Neuronal stem cell (in vitro differentiated cells): ENCODE data around the gene GAN.
A peak's percentile ranks its signal among the peaks of the same experiment; 100 is the strongest.

Experiments used
- DNase-seq: peaks from one replicate; pipeline ENCODE4 v3.0.0-alpha.2; 2013; ENCODE audit warnings: low spot score
- H2AFZ ChIP-seq: one replicate; pipeline ENCODE4 v1.6.1; 2013; ENCODE audit warnings: mild to moderate bottlenecking, low read length, inconsistent platforms
- H2AK5ac ChIP-seq: 2 replicates; pipeline ENCODE4 v1.6.1; 2013; ENCODE audit warnings: low read depth, mild to moderate bottlenecking, inconsistent platforms, low read length, moderate library complexity, mixed read lengths
- H2BK120ac ChIP-seq: 2 replicates; pipeline ENCODE4 v1.6.1; 2013; ENCODE audit warnings: low read depth, mild to moderate bottlenecking, inconsistent platforms, low read length, moderate library complexity, mixed read lengths
- H2BK12ac ChIP-seq: one replicate; pipeline ENCODE4 v1.6.1; 2013; ENCODE audit warnings: low read length, inconsistent platforms
- H2BK15ac ChIP-seq: 2 replicates; pipeline ENCODE4 v1.6.1; 2013; ENCODE audit warnings: mild to moderate bottlenecking, low read length, inconsistent platforms, mixed read lengths
- H2BK5ac ChIP-seq: one replicate; pipeline ENCODE4 v1.6.1; 2013; ENCODE audit warnings: inconsistent platforms, mild to moderate bottlenecking, low read length, moderate library complexity
- H3K14ac ChIP-seq: one replicate; pipeline ENCODE4 v1.6.1; 2013; ENCODE audit warnings: low read length, inconsistent platforms
- H3K18ac ChIP-seq: 2 replicates; pipeline ENCODE4 v1.6.1; 2013; ENCODE audit warnings: low read length, inconsistent platforms
- H3K23ac ChIP-seq: 2 replicates; pipeline ENCODE4 v1.6.1; 2013; ENCODE audit warnings: low read depth, mild to moderate bottlenecking, mixed read lengths, low read length, inconsistent platforms; ENCODE audit not compliant: poor library complexity
- H3K27ac ChIP-seq: replicated peaks from 3 replicates; pipeline ENCODE4 v1.5.1; 2013; ENCODE audit warnings: low read length, inconsistent platforms
- H3K27me3 ChIP-seq, 3 experiments: 2 replicates each; pipeline ENCODE4 v1.6.1; 2013; ENCODE audit warnings: low read length in 3 of 3, mild to moderate bottlenecking in 2 of 3, inconsistent platforms in 1 of 3, low read depth in 1 of 3, mixed read lengths in 1 of 3, moderate library complexity in 1 of 3; ENCODE audit not compliant: control insufficient read depth in 3 of 3, insufficient read depth in 3 of 3
- H3K36me3 ChIP-seq, 2 donors: replicated peaks in 1 of 2; 2 replicates each; pipeline ENCODE4 v1.6.1; 2013; ENCODE audit warnings: low read length in 2 of 2; ENCODE audit not compliant: control insufficient read depth in 2 of 2, insufficient read depth in 2 of 2
- H3K4ac ChIP-seq: 2 replicates; pipeline ENCODE4 v1.6.1; 2013; ENCODE audit warnings: inconsistent platforms, mild to moderate bottlenecking, low read length, moderate library complexity
- H3K4me1 ChIP-seq, 2 donors: 1 replicate in 1 of 2; 2 replicates in 1 of 2; pipeline ENCODE4 v1.6.1; 2013; ENCODE audit warnings: low read length in 2 of 2, low read depth in 1 of 2; ENCODE audit not compliant: control insufficient read depth in 2 of 2, insufficient read depth in 1 of 2
- H3K4me2 ChIP-seq: one replicate; pipeline ENCODE4 v1.6.1; 2013; ENCODE audit warnings: mild to moderate bottlenecking, low read length, inconsistent platforms; ENCODE audit not compliant: insufficient read depth, poor library complexity, severe bottlenecking
- H3K4me3 ChIP-seq, 2 donors: 2 replicates each; pipeline ENCODE4 v1.5.1; 2013; ENCODE audit warnings: low read length in 2 of 2, mild to moderate bottlenecking in 2 of 2, inconsistent platforms in 1 of 2, moderate library complexity in 1 of 2
- H3K79me1 ChIP-seq: one replicate; pipeline ENCODE4 v1.6.1; 2013; ENCODE audit warnings: low read depth, mild to moderate bottlenecking, inconsistent platforms, low read length, moderate library complexity
- H3K9ac ChIP-seq: one replicate; pipeline ENCODE4 v1.6.1; 2013; ENCODE audit warnings: mild to moderate bottlenecking, low read depth, low read length, inconsistent platforms; ENCODE audit not compliant: poor library complexity
- H3K9me3 ChIP-seq, 2 donors: replicated peaks in 1 of 2; 2 replicates each; pipeline versions ENCODE3 to v1.6.1; 2013; ENCODE audit warnings: low read length in 2 of 2, mild to moderate bottlenecking in 2 of 2, inconsistent platforms in 1 of 2, low read depth in 1 of 2, mixed read lengths in 1 of 2, moderate library complexity in 1 of 2; ENCODE audit not compliant: control insufficient read depth in 2 of 2, insufficient read depth in 1 of 2
- H4K8ac ChIP-seq: one replicate; pipeline ENCODE4 v1.6.1; 2013; ENCODE audit warnings: low read depth, mild to moderate bottlenecking, inconsistent platforms, low read length, moderate library complexity
- H4K91ac ChIP-seq: one replicate; pipeline ENCODE4 v1.6.1; 2013; ENCODE audit warnings: low read length, low read depth, mild to moderate bottlenecking, inconsistent platforms; ENCODE audit not compliant: poor library complexity
- WGBS, 2 donors: extraction: QIAGEN DNeasy Blood & Tissue Kit; methylation state at CpG; one replicate each; pipeline ENCODE4 v1.1.7; 2013; ENCODE audit warnings: missing lambda C conversion rate in 2 of 2, mixed read lengths in 1 of 2; ENCODE audit not compliant: insufficient read length in 2 of 2, insufficient replicate concordance in 1 of 2; ENCODE audit errors: extremely low coverage in 2 of 2; 5-methylcytosine and 5-hydroxymethylcytosine counted together

GAN gene

DNA sequence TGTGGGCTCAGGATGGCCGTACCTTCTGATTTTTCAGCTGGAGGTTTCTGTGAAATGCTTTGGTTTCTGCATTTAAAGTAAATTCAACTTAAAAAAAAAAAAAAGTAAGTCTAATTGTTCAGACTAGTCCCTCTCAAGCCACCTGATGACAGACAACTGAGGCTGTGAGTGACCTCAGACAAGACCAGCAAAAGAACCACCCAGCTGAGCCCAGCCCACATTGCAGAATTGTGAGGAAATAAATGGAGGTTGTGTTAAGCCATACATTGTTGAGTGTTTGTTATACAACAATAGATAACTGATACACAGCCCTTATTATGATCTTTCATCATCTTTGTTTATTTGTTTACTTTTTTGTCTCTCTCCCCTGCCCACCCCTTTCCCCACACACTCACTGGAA is 85.1 kb downstream of the GAN start:
- Histone ChIP-seq H3K4me2 (no peak overlapping the region), H4K8ac (no peak overlapping the region), H3K14ac (no peak overlapping the region), H3K79me1 (no peaks in the 10 kb centered on the region), H3K27ac (no peak overlapping the region), H3K4me1 (peaks cover 3 to 4% of the 10 kb centered on the region in 2 donors), H2BK15ac (no peak overlapping the region), H4K91ac (no peak overlapping the region), H3K9ac (no peak overlapping the region), H3K23ac (no peak overlapping the region), H2BK120ac (no peak overlapping the region), H3K27me3 (peaks cover 0 to 2% (median 0%) of the 10 kb centered on the region in 3 experiments), H2BK12ac (no peak overlapping the region), H3K4me3 (no peak overlapping the region), H2AK5ac (no peak overlapping the region), H3K18ac (no peak overlapping the region), H2AFZ (no peak overlapping the region), H2BK5ac (no peak overlapping the region), H3K36me3 (no peaks in the 10 kb centered on the region), H3K4ac (no peak overlapping the region), H3K9me3 (no peaks in the 10 kb centered on the region)
- no CpG with 5 or more reads among the region's 1 CpG for WGBS, 2 donors
- no peak for DNase-seq

DNA sequence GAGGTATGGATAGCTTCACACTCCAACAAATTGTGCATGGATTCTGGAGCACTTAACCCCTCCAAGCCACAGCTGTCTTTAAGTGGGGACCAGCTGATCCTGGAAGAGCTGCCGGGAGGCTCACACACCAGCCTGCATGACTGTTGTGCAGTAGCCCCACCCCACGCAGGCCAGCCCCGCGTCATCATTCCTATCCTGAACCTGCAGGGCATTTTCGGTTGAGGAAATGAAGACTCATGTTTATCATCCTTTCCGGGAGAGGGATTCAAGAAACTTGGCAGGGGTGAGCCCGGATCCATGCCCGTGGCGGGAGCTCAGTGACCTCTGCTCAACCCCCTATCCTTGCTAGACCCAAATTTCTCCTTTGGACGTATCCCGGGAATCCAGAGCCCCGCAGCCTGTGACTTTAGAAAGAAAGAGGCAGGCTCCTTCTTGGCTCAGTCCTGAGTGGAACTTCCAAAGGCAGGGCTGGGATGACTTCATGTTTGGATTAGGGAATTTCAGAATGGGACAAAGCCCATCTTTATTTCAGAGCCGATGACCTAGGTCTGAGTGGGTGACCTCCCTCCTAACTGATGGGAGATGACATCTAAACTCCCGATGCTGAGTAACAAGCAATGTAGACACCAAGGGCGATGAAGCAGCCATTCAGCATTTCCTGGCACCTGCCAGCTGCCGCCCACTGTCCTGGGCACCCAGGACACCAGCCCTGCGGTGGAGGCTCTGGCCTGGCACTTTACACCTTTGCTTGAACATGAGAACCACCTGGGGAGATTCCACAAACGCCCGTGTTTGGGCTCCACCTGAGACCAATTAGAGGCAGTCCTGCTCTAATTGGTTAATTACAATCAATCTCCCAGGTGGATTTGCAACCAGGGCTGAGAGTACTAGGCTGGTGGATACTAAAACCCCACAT is 86.5 kb downstream of the GAN start:
- Histone ChIP-seq H2BK5ac (no peak overlapping the region), H3K4me2 (no peak overlapping the region), H3K14ac (no peak overlapping the region), H3K4ac (no peak overlapping the region), H3K9me3 (no peaks in the 10 kb centered on the region), H2BK15ac (no peak overlapping the region), H4K91ac (no peak overlapping the region), H3K36me3 (no peaks in the 10 kb centered on the region), H3K9ac (no peak overlapping the region), H3K23ac (no peak overlapping the region), H2AK5ac (no peak overlapping the region), H3K79me1 (no peaks in the 10 kb centered on the region), H3K27me3 (peaks cover 0 to 2% (median 0%) of the 10 kb centered on the region in 3 experiments), H2BK12ac (no peak overlapping the region), H3K4me1 (peaks cover 3 to 4% of the 10 kb centered on the region in 2 donors), H2AFZ (no peak overlapping the region), H2BK120ac (no peak overlapping the region), H3K27ac (no peak overlapping the region), H3K18ac (no peak overlapping the region), H4K8ac (no peak overlapping the region), H3K4me3 (no peak overlapping the region)
- no CpG with 5 or more reads among the region's 19 CpGs for WGBS, 2 donors
- no peak for DNase-seq

DNA sequence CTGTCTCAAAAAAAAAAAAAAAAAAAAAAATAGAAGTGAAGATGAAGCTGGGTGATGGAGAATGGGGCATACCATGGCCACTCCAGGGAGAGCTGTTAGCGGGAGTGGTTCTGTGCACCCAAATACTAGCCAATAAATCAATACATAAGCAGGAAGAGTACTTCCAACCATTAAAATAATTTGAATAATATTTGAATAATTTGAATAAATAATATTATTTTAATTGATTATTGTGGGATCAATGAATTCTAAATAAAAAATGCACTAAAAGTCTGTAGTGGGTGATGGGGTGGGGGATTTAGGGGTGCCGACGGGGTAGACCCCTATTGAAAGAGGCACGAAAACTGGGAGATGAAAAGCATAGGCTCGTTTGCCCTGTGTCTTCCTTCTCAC is 88.4 kb downstream of the GAN start:
- Histone ChIP-seq H2BK12ac (no peak overlapping the region), H3K27me3 (peaks cover 0 to 2% (median 0%) of the 10 kb centered on the region in 3 experiments), H2AFZ (peak overlapping the region; percentile 88), H3K18ac (no peak overlapping the region), H4K8ac (no peak overlapping the region), H2AK5ac (no peak overlapping the region), H3K4me3 (no peak overlapping the region), H3K9me3 (no peaks in the 10 kb centered on the region), H3K4ac (no peak overlapping the region), H3K27ac (no peak overlapping the region), H3K4me2 (no peak overlapping the region), H3K4me1 (peaks cover 3 to 4% of the 10 kb centered on the region in 2 donors), H2BK15ac (no peak overlapping the region), H3K9ac (no peak overlapping the region), H3K14ac (no peak overlapping the region), H3K23ac (peak overlapping the region; percentile 77), H3K36me3 (no peaks in the 10 kb centered on the region), H2BK120ac (no peak overlapping the region), H3K79me1 (no peaks in the 10 kb centered on the region), H4K91ac (no peak overlapping the region), H2BK5ac (no peak overlapping the region)
- WGBS, 2 donors: no CpG with 5 or more reads among the region's 5 CpGs
- DNase-seq: no peak

DNA sequence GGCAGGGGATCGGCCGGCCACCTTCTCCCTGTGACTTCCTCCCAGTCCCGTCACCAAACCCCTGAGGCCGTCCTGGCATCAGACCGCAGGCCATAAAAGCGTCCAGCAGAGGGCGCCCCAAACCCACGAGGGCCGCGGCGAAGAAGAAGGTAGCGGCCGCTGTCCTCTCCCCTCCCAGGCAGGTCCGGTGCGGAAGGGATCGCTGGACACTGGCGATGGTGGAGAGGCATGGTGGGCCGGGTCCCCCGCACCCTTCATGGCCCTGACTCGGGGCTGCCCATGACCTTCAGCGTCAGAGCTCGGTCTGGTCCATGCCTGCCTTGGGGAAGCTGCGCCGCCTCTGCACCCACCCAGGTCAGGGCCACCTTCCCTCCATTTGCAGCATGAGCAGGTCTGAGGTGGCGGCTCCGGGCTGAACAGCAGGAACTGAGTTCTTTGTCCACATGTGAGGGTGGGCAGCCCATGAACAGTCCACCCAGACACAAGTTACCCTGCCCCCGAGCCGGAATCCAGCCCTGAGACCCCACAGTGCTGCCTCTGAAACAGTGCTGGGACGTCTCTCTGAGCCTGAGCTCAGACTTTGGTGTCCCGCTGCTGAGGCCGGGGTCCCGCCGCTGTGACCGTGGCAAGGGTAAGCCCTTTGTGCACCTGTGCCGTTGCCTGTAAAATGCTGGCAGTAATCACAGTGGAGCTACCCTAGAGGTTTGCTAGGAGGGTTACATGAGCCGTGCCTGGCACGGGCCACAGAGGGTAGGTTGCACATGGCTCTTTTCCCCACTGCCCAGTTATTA is 89.0 kb downstream of the GAN start:
- peak overlapping the region; percentile 88 for H2AFZ ChIP-seq
- H3K9me3 ChIP-seq: no peaks in the 10 kb centered on the region
- no peaks in the 10 kb centered on the region for H3K36me3 ChIP-seq
- H3K4ac ChIP-seq: no peak overlapping the region
- no peaks in the 10 kb centered on the region for H3K79me1 ChIP-seq
- H2BK15ac ChIP-seq: peak overlapping the region; percentile 94
- DNase-seq: peak; percentile 81
- H3K27me3 ChIP-seq: peaks cover 0 to 2% (median 0%) of the 10 kb centered on the region in 3 experiments
- H3K23ac ChIP-seq: peak overlapping the region; percentile 77
- H4K8ac ChIP-seq: no peak overlapping the region
- peaks cover 3 to 4% of the 10 kb centered on the region in 2 donors for H3K4me1 ChIP-seq
- no peak overlapping the region for H4K91ac ChIP-seq
- no peak overlapping the region for H2BK120ac ChIP-seq
- H3K18ac ChIP-seq: peak overlapping the region; percentile 91
- no peak overlapping the region for H3K27ac ChIP-seq
- peak overlapping the region; percentile 81 for H3K9ac ChIP-seq
- peak overlapping the region; percentile 47 for H3K4me2 ChIP-seq
- peak overlapping the region in 1 of 2 donors; percentile 23 for H3K4me3 ChIP-seq
- no peak overlapping the region for H2BK5ac ChIP-seq
- H3K14ac ChIP-seq: peak overlapping the region; percentile 92
- H2AK5ac ChIP-seq: peak overlapping the region; percentile 95
- H2BK12ac ChIP-seq: peak overlapping the region; percentile 93
- no CpG with 5 or more reads among the region's 37 CpGs for WGBS, 2 donors
